GM23248 (cell line): ENCODE measurements around the gene CPEB3.

Source experiments
- EZH2 ChIP-seq: fragments of 200-600 bp; sonication (generic); IDR thresholded peaks from 2 replicates; pipeline ENCODE4 v1.6.1; 2018; ENCODE audit warnings: antibody characterized with exemption, mild to moderate bottlenecking; ENCODE audit not compliant: insufficient read depth, poor library complexity, severe bottlenecking
- EZH2phosphoT487 ChIP-seq: fragments of 200-600 bp; sonication (generic); IDR thresholded peaks from 2 replicates; pipeline ENCODE4 v1.6.1; 2018; ENCODE audit warnings: antibody characterized with exemption, moderate library complexity, mild to moderate bottlenecking, low read depth; ENCODE audit not compliant: insufficient read depth

GRCh38 chr10:92218569-92218968 is 72.3 kb downstream of the CPEB3 start:
- TF ChIP-seq EZH2phosphoT487: no peak
- TF ChIP-seq EZH2: no peak
